ENCODE results near the gene ASXL2.
"Not testable (repeated sequence)": the region's sequence is repeated elsewhere in the genome, so short reads cannot be mapped to it uniquely, and the experiment has no call there.

The ASXL2 gene

DNA sequence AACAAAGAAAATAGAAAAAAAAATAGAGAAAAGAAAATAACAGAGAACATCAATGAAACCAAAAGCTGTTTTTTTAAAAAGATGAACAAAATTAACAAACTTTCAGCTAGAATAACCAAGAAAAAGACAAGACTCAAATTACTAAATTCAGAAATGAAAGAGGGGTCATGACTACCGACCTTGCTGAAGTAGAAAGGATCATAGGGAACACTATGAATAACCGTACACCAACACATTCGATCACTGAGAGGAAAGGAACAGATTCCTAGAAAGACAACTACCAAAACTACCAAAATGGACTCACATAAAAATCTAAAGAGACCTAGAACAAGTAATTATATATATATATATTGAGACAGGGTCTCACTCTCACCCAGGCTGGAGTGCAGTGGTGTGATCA lies 167.5 kb downstream of the ASXL2 start:
- H3K9ac ChIP-seq (ENCODE audit: low read length), result no peak overlapping the region
- no peak overlapping the region for H3K4me3 ChIP-seq (ENCODE audit: low read length)
- no peaks in the 10 kb centered on the region for H4K20me1 ChIP-seq (ENCODE audit: insufficient read depth, low read length)
- H3K4me2 ChIP-seq (ENCODE audit: low read length), result no peak overlapping the region
- H3K27ac ChIP-seq (ENCODE audit: low read length), result no peak overlapping the region
- H3K36me3 ChIP-seq (replicated peaks; ENCODE audit: low read depth, low read length), result no peaks in the 10 kb centered on the region
- no peaks in the 10 kb centered on the region for H3K9me3 ChIP-seq (ENCODE audit: insufficient read depth, low read length)
- TF ChIP-seq, protein P1, sequence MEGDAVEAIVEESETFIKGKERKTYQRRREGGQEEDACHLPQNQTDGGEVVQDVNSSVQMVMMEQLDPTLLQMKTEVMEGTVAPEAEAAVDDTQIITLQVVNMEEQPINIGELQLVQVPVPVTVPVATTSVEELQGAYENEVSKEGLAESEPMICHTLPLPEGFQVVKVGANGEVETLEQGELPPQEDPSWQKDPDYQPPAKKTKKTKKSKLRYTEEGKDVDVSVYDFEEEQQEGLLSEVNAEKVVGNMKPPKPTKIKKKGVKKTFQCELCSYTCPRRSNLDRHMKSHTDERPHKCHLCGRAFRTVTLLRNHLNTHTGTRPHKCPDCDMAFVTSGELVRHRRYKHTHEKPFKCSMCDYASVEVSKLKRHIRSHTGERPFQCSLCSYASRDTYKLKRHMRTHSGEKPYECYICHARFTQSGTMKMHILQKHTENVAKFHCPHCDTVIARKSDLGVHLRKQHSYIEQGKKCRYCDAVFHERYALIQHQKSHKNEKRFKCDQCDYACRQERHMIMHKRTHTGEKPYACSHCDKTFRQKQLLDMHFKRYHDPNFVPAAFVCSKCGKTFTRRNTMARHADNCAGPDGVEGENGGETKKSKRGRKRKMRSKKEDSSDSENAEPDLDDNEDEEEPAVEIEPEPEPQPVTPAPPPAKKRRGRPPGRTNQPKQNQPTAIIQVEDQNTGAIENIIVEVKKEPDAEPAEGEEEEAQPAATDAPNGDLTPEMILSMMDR (IDR thresholded peaks at IDR 0.05; ENCODE audit: low read depth, low read length), result no peak
- TF ChIP-seq EZH2phosphoT487 (IDR thresholded peaks at IDR 0.05; ENCODE audit: low read depth), result no peak
- H3K4me1 ChIP-seq (ENCODE audit: low read length), result peaks cover 11% of the 10 kb centered on the region
- H3K27me3 ChIP-seq (ENCODE audit: low read depth, low read length), result no peaks in the 10 kb centered on the region
- H2AFZ ChIP-seq (ENCODE audit: low read depth, low read length), result no peak overlapping the region
- no peaks in the 10 kb centered on the region for H3K79me2 ChIP-seq (ENCODE audit: low read length)

- Histone ChIP-seq H3K9ac (ENCODE audit: low read length) (no peak overlapping the region), H3K4me3 (ENCODE audit: low read length) (no peak overlapping the region), H2AFZ (ENCODE audit: low read depth, low read length) (no peak overlapping the region), H4K20me1 (ENCODE audit: insufficient read depth, low read length) (no peaks in the 10 kb centered on the region), H3K9me3 (ENCODE audit: insufficient read depth, low read length) (no peaks in the 10 kb centered on the region), H3K79me2 (ENCODE audit: low read length) (no peaks in the 10 kb centered on the region), H3K4me2 (ENCODE audit: low read length) (no peak overlapping the region), H3K27ac (ENCODE audit: low read length) (no peak overlapping the region), H3K36me3 (replicated peaks; ENCODE audit: low read depth, low read length) (no peaks in the 10 kb centered on the region), H3K4me1 (ENCODE audit: low read length) (peaks cover 11% of the 10 kb centered on the region), H3K27me3 (ENCODE audit: low read depth, low read length) (no peaks in the 10 kb centered on the region)
- no peak for TF ChIP-seq EZH2phosphoT487 (IDR thresholded peaks at IDR 0.05; ENCODE audit: low read depth)
- TF ChIP-seq, protein P1 (IDR thresholded peaks at IDR 0.05; ENCODE audit: low read depth, low read length), result no peak
Observed at GRCh38 chr2:25709349-25709748, 168.9 kb downstream of the ASXL2 start.

GRCh38 chr2:25707927-25708590 lies 170.2 kb downstream of the ASXL2 start:
- H3K9me3 ChIP-seq (ENCODE audit: insufficient read depth, low read length), result no peaks in the 10 kb centered on the region
- H3K27me3 ChIP-seq (ENCODE audit: low read depth, low read length), result no peaks in the 10 kb centered on the region
- no peaks in the 10 kb centered on the region for H3K36me3 ChIP-seq (replicated peaks; ENCODE audit: low read depth, low read length)
- no peaks in the 10 kb centered on the region for H3K79me2 ChIP-seq (ENCODE audit: low read length)
- no peaks in the 10 kb centered on the region for H4K20me1 ChIP-seq (ENCODE audit: insufficient read depth, low read length)
- no peak overlapping the region for H3K9ac ChIP-seq (ENCODE audit: low read length)
- H3K27ac ChIP-seq (ENCODE audit: low read length), result no peak overlapping the region
- no peak overlapping the region for H2AFZ ChIP-seq (ENCODE audit: low read depth, low read length)
- H3K4me2 ChIP-seq (ENCODE audit: low read length), result no peak overlapping the region
- H3K4me3 ChIP-seq (ENCODE audit: low read length), result no peak overlapping the region
- no peak for TF ChIP-seq EZH2phosphoT487 (IDR thresholded peaks at IDR 0.05; ENCODE audit: low read depth)
- TF ChIP-seq, protein P1 (IDR thresholded peaks at IDR 0.05; ENCODE audit: low read depth, low read length), result no peak
- peaks cover 11% of the 10 kb centered on the region for H3K4me1 ChIP-seq (ENCODE audit: low read length)

DNA sequence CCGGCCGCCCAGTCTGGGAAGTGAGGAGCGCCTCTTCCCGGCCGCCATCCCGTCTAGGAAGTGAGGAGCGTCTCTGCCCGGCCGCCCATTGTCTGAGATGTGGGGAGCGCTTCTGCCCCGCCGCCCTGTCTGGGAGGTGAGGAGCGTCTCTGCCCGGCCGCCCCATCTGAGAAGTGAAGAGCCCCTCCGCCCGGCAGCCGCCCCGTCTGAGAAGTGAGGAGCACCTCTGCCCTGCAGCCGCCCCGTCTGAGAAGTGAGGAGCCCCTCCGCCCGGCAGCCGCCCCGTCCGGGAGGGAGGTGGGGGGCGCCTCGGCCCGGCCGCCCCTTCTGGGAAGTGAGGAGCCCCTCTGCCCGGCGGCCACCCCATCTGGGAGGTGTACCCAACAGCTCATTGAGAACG lies 172.7 kb downstream of the ASXL2 start:
- H3K27me3 ChIP-seq (ENCODE audit: low read depth, low read length); H2AFZ ChIP-seq (ENCODE audit: low read depth, low read length); H4K20me1 ChIP-seq (ENCODE audit: insufficient read depth, low read length); H3K4me2 ChIP-seq (ENCODE audit: low read length); H3K36me3 ChIP-seq (replicated peaks; ENCODE audit: low read depth, low read length); H3K79me2 ChIP-seq (ENCODE audit: low read length); H3K27ac ChIP-seq (ENCODE audit: low read length); H3K9me3 ChIP-seq (ENCODE audit: insufficient read depth, low read length); H3K4me3 ChIP-seq (ENCODE audit: low read length); H3K4me1 ChIP-seq (ENCODE audit: low read length); H3K9ac ChIP-seq (ENCODE audit: low read length): not testable (repeated sequence)
